T-helper 22 cell (primary cell): ENCODE measurements around the gene CRABP1.

Experiments used
- DNase-seq: peaks from one replicate; pipeline ENCODE4 v3.0.0-alpha.2; 2020; ENCODE audit warnings: low read depth

Gene CRABP1

GRCh38 chr15:78347586-78348543 is 7.7 kb downstream of the CRABP1 start:
- no peak for DNase-seq

GRCh38 chr15:78350058-78350457 is 9.9 kb downstream of the CRABP1 start:
- DNase-seq = no peak

DNA sequence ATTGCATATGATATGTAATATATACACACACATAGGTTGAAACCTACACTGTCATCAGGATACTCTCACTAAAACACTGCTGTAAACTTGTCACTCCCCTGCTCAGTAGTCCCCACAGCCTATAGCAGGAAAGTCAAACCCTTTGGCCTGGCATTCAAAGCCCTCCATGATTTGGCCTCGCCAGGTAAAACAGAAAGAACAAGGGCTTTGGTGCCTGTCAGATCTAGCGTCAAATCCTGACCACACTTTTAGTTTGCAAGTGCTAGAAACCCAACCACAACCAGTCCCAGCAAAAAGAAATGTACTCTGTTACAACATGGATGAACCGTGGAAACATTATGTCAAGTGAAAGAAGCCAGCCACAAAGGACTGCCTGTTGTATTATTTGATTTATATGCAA is 11.4 kb downstream of the CRABP1 start:
- no peak for DNase-seq

GRCh38 chr15:78353093-78353492 is 12.9 kb downstream of the CRABP1 start:
- DNase-seq = no peak

- DNase-seq = no peak
Observed at GRCh38 chr15:78355177-78355576, 15.0 kb downstream of the CRABP1 start.

GRCh38 chr15:78358102-78358870 is 18.1 kb downstream of the CRABP1 start:
- DNase-seq = no peak

GRCh38 chr15:78359041-78359808 is 19.1 kb downstream of the CRABP1 start:
- no peak for DNase-seq

- DNase-seq = no peak
Observed at GRCh38 chr15:78360367-78360801, 20.2 kb downstream of the CRABP1 start.

- no peak for DNase-seq
Observed at GRCh38 chr15:78360958-78361718, 21.0 kb downstream of the CRABP1 start.

GRCh38 chr15:78361771-78362506 is 21.8 kb downstream of the CRABP1 start:
- DNase-seq = no peak

DNA sequence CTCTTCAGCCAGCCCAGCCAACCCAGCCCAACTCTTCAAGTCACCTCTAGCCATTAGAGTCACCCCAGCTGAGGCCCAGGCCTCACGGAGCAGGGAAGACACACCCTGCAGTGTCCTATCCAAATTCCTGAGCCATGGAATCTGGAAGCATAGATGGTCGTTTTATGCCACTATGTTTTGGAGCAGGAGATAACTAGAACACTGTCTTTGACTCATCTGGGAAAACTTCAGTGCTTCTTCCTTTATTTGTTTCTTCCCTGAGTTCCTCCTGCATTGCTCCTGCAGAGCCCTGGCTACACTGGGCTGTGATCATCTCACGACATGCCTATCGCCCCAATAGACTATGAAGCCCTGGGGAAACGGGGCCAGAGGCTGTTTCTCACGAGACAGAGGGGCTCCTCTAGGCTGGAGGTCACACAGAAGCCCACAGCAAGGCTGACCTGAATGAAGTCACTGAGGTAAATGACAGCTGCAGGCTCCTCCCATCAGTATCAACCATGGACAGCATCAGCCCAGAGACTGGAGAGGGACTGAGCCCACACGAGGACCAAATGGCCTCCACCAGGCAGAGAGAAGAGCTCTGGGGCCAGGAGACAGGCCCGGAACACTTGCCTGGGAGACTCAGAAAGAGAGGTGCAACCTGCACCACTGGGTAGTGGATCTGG is 22.7 kb downstream of the CRABP1 start:
- DNase-seq = no peak

- no peak for DNase-seq
Observed at GRCh38 chr15:78363381-78363734, 23.2 kb downstream of the CRABP1 start.

GRCh38 chr15:78364233-78364632 is 24.1 kb downstream of the CRABP1 start:
- DNase-seq = no peak

GRCh38 chr15:78365917-78366316 is 25.8 kb downstream of the CRABP1 start:
- no peak for DNase-seq

DNA sequence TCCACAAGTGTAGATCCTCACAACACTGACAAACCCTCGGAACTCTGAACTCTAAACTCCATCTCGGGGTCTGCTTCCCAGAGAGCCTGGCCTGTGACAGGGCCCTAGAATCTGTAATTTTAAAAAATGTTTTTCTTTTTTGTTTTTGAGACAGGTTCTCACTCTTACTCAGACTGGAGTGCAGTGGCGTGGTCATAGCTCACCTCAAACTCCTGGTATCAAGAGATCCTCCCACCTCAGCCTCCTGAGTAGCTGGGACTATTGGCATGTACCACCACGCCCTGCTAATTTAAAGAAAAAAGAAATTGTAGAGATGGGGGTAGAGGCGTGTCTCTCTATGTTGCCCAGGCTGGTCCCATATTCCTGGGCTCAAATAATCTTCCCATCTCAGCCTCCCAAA is 26.2 kb downstream of the CRABP1 start:
- DNase-seq = no peak

GRCh38 chr15:78368651-78369050 is 28.5 kb downstream of the CRABP1 start:
- DNase-seq = no peak

DNA sequence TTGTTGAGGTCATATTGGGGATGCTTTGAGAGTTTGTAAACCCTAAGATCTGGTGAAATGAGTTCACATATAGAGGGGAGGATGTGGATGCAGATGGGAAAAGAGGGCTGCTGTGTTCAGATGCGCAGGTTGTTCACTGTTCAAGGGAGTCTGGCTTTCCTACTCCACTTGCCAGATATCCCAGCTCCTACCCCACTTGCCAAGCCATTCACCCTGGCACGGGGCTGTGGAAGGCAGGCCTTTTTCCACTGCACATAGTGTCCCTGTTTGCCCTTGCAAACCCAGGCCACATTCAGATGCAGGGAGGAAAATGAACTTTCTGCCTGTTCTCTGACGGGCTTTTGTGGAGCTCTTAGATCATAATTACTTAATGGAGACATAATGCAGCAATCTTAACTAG is 29.0 kb downstream of the CRABP1 start:
- no peak for DNase-seq

DNA sequence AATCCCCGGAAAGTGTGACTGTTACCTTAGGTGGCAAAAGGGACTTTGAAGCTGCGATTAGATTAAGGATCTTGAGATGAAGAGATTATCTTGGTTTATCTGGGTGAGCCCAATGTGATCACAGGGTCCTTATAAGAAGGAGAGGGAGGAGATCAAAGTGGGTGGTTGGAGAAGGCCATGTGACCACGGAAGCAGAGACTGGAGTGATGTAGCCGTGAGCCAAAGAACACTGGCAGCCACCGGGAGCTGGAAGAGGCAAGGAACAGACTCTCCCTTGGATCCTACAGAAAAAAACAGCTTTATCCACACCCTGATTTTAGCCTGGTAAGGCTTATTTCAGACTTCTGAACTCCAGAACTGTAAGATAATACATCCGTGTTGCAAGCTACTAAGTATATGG is 29.9 kb downstream of the CRABP1 start:
- no peak for DNase-seq

- no peak for DNase-seq
Observed at GRCh38 chr15:78372880-78373279, 32.7 kb downstream of the CRABP1 start.
